ENCODE data around the gene PRPSAP2. TPM values are rescaled to one million over a fixed set of nuclear protein-coding genes. Genes with fewer than 3 reads are reported as not detected.

Gene PRPSAP2
- total RNA-seq, 1 donor from 2014 or later, result 51.4 TPM

GRCh38 chr17:18947866-18948265 is 89.9 kb downstream of the PRPSAP2 start:
- no peak for DNase-seq (ENCODE audit: low spot score in 2 of 2, unreplicated experiment in 2 of 2)
- TF ChIP-seq, protein P1, sequence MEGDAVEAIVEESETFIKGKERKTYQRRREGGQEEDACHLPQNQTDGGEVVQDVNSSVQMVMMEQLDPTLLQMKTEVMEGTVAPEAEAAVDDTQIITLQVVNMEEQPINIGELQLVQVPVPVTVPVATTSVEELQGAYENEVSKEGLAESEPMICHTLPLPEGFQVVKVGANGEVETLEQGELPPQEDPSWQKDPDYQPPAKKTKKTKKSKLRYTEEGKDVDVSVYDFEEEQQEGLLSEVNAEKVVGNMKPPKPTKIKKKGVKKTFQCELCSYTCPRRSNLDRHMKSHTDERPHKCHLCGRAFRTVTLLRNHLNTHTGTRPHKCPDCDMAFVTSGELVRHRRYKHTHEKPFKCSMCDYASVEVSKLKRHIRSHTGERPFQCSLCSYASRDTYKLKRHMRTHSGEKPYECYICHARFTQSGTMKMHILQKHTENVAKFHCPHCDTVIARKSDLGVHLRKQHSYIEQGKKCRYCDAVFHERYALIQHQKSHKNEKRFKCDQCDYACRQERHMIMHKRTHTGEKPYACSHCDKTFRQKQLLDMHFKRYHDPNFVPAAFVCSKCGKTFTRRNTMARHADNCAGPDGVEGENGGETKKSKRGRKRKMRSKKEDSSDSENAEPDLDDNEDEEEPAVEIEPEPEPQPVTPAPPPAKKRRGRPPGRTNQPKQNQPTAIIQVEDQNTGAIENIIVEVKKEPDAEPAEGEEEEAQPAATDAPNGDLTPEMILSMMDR (IDR thresholded peaks at IDR 0.05; ENCODE audit: unreplicated experiment), result no peak
- Mint-ChIP-seq H3K27ac (no peak overlapping the region), H3K4me3 (no peak overlapping the region), H3K4me1 (peaks cover 5% of the 10 kb centered on the region), H3K36me3 (no peaks in the 10 kb centered on the region), H3K27me3 (ENCODE audit: low read depth) (no peaks in the 10 kb centered on the region), H3K9me3 (no peaks in the 10 kb centered on the region)

DNA sequence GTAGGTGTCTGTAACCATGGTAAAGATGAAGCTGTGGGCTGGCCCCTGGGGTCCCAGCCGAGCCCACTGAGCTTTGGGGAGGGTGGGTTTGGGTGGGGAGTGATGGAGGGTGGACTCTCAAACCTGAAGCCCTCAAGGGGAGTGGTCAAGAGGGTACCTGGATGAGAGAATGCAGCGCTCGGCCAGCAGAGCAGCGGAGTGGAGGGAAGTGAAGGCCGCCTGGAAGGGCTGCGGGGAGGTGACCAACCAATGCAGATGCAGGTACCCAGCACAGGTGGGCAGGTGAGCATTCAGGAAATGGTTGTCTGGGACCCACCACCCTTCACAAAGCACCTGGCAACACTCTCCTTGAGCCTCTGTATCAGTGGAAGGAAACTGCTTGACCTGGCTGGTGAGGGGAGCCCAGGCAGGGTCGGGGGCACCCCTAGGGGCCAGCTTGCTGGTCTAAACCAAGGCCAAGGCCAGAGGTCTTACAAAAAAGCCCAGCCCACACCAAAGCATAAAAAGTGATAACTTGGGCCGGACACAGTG is 90.6 kb downstream of the PRPSAP2 start:
- Mint-ChIP-seq H3K36me3 (no peaks in the 10 kb centered on the region), H3K4me1 (peaks cover 5% of the 10 kb centered on the region), H3K27me3 (ENCODE audit: low read depth) (no peaks in the 10 kb centered on the region), H3K9me3 (no peaks in the 10 kb centered on the region), H3K27ac (no peak overlapping the region), H3K4me3 (no peak overlapping the region)
- TF ChIP-seq, protein P1 (IDR thresholded peaks at IDR 0.05; ENCODE audit: unreplicated experiment), result no peak
- no peak for DNase-seq (ENCODE audit: low spot score in 2 of 2, unreplicated experiment in 2 of 2)

GRCh38 chr17:18949566-18949965 is 91.6 kb downstream of the PRPSAP2 start:
- no peaks in the 10 kb centered on the region for H3K36me3 Mint-ChIP-seq
- DNase-seq (ENCODE audit: low spot score in 2 of 2, unreplicated experiment in 2 of 2), result no peak
- H3K27me3 Mint-ChIP-seq (ENCODE audit: low read depth), result no peaks in the 10 kb centered on the region
- TF ChIP-seq, protein P1 (IDR thresholded peaks at IDR 0.05; ENCODE audit: unreplicated experiment), result no peak
- H3K4me1 Mint-ChIP-seq, result peaks cover 5% of the 10 kb centered on the region
- no peaks in the 10 kb centered on the region for H3K9me3 Mint-ChIP-seq
- H3K4me3 Mint-ChIP-seq, result no peak overlapping the region
- H3K27ac Mint-ChIP-seq, result no peak overlapping the region

GRCh38 chr17:18950346-18950745 is 92.4 kb downstream of the PRPSAP2 start:
- Mint-ChIP-seq H3K27ac (no peak overlapping the region), H3K9me3 (no peaks in the 10 kb centered on the region), H3K4me3 (no peak overlapping the region), H3K27me3 (ENCODE audit: low read depth) (no peaks in the 10 kb centered on the region), H3K4me1 (peaks cover 5% of the 10 kb centered on the region), H3K36me3 (no peaks in the 10 kb centered on the region)
- TF ChIP-seq, protein P1 (IDR thresholded peaks at IDR 0.05; ENCODE audit: unreplicated experiment), result no peak
- no peak for DNase-seq (ENCODE audit: low spot score in 2 of 2, unreplicated experiment in 2 of 2)

GRCh38 chr17:18950944-18951905 is 93.3 kb downstream of the PRPSAP2 start:
- Mint-ChIP-seq H3K9me3 (no peaks in the 10 kb centered on the region), H3K4me1 (peaks cover 5% of the 10 kb centered on the region), H3K4me3 (no peak overlapping the region), H3K36me3 (no peaks in the 10 kb centered on the region), H3K27ac (no peak overlapping the region), H3K27me3 (ENCODE audit: low read depth) (no peaks in the 10 kb centered on the region)
- TF ChIP-seq, protein P1 (IDR thresholded peaks at IDR 0.05; ENCODE audit: unreplicated experiment), result no peak
- no peak for DNase-seq (ENCODE audit: low spot score in 2 of 2, unreplicated experiment in 2 of 2)
